NB4 (cell line): Measurements from ENCODE around the gene JAKMIP3.
A peak's percentile ranks its signal among the peaks of the same experiment; 100 is the strongest.

Source experiments
- DNase-seq: peaks from one replicate; pipeline ENCODE4 v3.0.0; 2010; ENCODE audit warnings: low read depth
- H3K4me3 ChIP-seq: one replicate; pipeline ENCODE4 v1.5.1; 2011; ENCODE audit warnings: mild to moderate bottlenecking, low read depth, low read length, moderate library complexity
- CTCF ChIP-seq: IDR thresholded peaks from one replicate; pipeline ENCODE4 v1.5.1; 2012; ENCODE audit warnings: low read depth, low read length
- MAX ChIP-seq: IDR thresholded peaks from 2 replicates; pipeline ENCODE4 v1.6.1; 2011; ENCODE audit warnings: low read depth, low read length
- MYC ChIP-seq: IDR thresholded peaks from 2 replicates; pipeline ENCODE4 v1.6.1; 2011; ENCODE audit warnings: low read depth, low read length
- POLR2A ChIP-seq: IDR thresholded peaks from 2 replicates; pipeline ENCODE4 v1.6.1; 2011; ENCODE audit warnings: mild to moderate bottlenecking; ENCODE audit not compliant: insufficient read length; ENCODE audit errors: extremely low read depth

Gene JAKMIP3

DNA sequence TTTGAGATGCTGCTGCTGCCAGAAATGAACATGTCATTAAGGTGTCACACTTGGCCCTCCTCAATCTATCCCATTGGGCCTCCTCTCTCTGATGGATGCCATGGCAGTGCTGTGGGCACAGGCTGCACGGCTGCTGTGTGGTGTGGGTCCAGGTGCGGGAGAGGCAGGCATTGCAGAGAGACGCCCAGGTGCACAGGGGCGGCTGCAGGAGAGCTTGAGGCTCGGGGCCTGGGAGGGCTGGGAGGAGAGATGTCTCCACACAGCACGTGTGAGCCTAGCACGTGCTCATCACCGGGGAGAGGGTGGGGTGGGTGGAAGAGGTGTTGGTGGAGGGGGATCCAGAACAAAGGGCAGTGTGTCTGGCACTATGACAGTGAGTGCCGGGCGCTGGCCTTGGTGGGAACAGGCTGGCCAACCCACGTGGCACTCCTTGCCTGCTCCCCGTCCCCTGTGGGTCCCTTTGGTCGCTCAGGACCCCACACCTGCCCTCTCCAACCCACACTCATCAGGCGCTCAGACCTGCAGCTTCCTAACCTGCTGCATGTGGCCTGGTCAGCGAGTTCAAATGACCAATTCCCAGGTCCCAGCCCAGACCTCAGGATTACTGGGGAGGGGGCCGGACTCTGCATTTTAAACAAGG, 44.1 kb upstream of the JAKMIP3 start:
- no peak for DNase-seq
- TF ChIP-seq CTCF = no peak
- TF ChIP-seq POLR2A = no peak
- no peak for TF ChIP-seq MYC
- no peak for TF ChIP-seq MAX

DNA sequence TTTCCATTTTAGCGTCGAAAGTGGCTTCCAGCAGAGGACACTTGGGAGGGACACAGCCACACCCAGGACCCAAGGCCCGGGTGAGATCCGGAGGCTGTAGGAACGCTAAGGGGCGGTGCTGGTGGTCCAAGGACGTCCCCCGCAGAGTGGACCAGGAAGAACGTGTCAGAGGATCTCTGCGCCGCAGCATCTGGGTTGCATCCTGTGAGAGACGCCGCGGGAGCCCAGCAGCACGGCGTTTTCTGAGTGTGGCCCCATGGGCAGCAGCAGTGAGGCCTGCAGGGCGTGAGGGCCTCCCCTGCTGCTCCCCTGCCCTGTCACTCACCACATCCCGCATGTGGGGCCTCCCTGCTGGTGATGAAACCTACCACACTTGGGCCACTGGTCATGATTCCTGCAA, 43.5 kb upstream of the JAKMIP3 start:
- no peak overlapping the region for H3K4me3 ChIP-seq
- DNase-seq = peak; percentile 57
- TF ChIP-seq MYC = no peak
- no peak for TF ChIP-seq POLR2A
- no peak for TF ChIP-seq CTCF
- no peak for TF ChIP-seq MAX

More for the DNA sequence above, 44.1 kb upstream of the JAKMIP3 start:
- H3K4me3 ChIP-seq = no peak overlapping the region

GRCh38 chr10:132023092-132023811, 42.5 kb upstream of the JAKMIP3 start:
- TF ChIP-seq CTCF (peak; percentile 79), MYC (0 out of 2 replicates have a peak, but pooled peaks have one; percentile 42), POLR2A (no peak), MAX (peak; percentile 48; the same call in 1 of the 2 replicates)
- DNase-seq = peak; percentile 87
- no peak overlapping the region for H3K4me3 ChIP-seq

DNA sequence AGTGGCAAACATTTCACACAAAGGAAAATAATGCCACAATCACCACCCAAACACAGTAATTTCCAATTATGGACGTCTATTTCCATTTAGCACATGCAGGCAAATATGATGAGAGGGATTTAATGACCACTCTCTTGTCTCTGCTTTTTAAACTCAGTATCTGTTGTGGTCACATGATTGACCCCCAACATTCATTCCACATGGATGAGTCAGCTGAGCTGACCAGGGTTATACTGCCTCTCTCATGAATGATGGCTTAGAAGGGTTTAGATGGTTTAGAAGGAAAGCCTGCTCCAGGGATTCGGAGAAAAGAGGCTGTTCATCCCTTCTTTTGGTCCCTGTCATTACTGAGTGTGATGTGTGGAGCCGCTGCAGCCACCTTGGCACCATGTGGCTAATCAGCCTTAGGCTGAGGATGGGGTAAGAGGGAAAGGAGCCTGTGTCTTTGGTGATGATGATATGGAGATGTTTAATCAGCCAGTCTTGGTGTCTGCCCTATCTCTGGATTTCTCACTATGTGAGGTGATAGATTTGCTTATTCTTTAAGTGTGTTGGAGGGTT, 38.2 kb upstream of the JAKMIP3 start:
- TF ChIP-seq POLR2A (no peak), MYC (no peak), CTCF (no peak), MAX (no peak)
- DNase-seq = no peak
- no peak overlapping the region for H3K4me3 ChIP-seq

DNA sequence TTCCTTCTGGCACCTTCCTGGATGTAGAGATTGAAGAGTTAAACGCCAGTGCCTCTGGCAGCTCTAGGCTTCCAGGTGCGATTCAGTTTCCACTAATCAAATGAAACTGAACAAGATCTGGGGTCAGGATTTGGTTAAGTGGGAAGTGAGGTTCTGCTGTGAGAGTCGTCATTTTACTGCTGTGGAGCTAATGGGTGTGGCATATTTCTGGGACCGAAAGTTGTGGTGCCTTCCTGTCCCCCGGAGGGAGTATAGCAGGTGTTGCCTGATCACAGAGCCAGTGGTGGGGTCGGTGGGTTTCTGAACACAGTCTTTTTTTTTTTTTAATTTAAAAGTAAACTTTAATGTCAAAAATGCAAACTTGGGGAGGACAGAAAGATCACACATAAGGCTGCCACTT, 37.0 kb upstream of the JAKMIP3 start:
- H3K4me3 ChIP-seq = no peak overlapping the region
- DNase-seq = no peak
- TF ChIP-seq POLR2A (no peak), CTCF (no peak)
